IMR-90 (cell line): Measurements from ENCODE around the gene ADSS1. TPM values are rescaled to one million over a fixed set of nuclear protein-coding genes. Genes with fewer than 3 reads are reported as not detected.

Experiments used
- ATAC-seq: fragments of 200-7000 bp; cut with Tn5 transposase; 2 replicates; pipeline ENCODE4 v1.9.1; 2020; ENCODE audit warnings: low read depth, mild to moderate bottlenecking, moderate library complexity
- BruUV-seq: library from RNA; stranded (reverse); fragments of 400-500 nt; replicated peaks from 2 replicates; lab custom pipeline; 2021; lab: Mats Ljungman, UMichigan
- CTCF ChIA-PET: fragments of 300-600 bp; formaldehyde crosslinking; extraction: SDS; loops from one replicate; lab custom pipeline; 2021; ENCODE audit warnings: antibody characterized with exemption; lab: Yijun Ruan, JAX
- POLR2A ChIA-PET: fragments of 300-600 bp; sonication (Branson Sonifier 250); formaldehyde crosslinking; loops from one replicate; lab custom pipeline; 2022; ENCODE audit warnings: antibody characterized with exemption; ENCODE audit not compliant: unreplicated experiment; lab: Charles Lee
- DNase-seq: peaks from one replicate; pipeline ENCODE4 v3.0.0; 2013
- H2AFZ ChIP-seq: replicated peaks from 2 replicates; pipeline ENCODE3; 2013; ENCODE audit warnings: low read length, mild to moderate bottlenecking; ENCODE audit not compliant: poor library complexity
- H2AK5ac ChIP-seq: 2 replicates; pipeline ENCODE4 v1.6.1; 2013; ENCODE audit warnings: low read depth, low read length, inconsistent platforms
- H2AK9ac ChIP-seq: replicated peaks from 2 replicates; pipeline ENCODE3; 2013; ENCODE audit warnings: mild to moderate bottlenecking, low read depth, low read length, moderate library complexity; ENCODE audit not compliant: poor library complexity
- H2BK120ac ChIP-seq: 2 replicates; pipeline ENCODE4 v1.6.1; 2013; ENCODE audit warnings: low read depth, low read length, inconsistent platforms
- H2BK15ac ChIP-seq: 3 replicates; pipeline ENCODE4 v1.6.1; 2013; ENCODE audit warnings: low read depth, low read length, inconsistent platforms
- H2BK20ac ChIP-seq: 2 replicates; pipeline ENCODE4 v1.6.1; 2013; ENCODE audit warnings: low read depth, mild to moderate bottlenecking, inconsistent platforms, low read length, moderate library complexity
- H2BK5ac ChIP-seq: 2 replicates; pipeline ENCODE4 v1.6.1; 2013; ENCODE audit warnings: mild to moderate bottlenecking, low read depth, low read length, inconsistent platforms; ENCODE audit not compliant: poor library complexity, severe bottlenecking
- H3K14ac ChIP-seq: replicated peaks from 2 replicates; pipeline ENCODE4 v1.6.1; 2013; ENCODE audit warnings: low read depth, low read length, inconsistent platforms
- H3K18ac ChIP-seq: 2 replicates; pipeline ENCODE4 v1.6.1; 2013; ENCODE audit warnings: low read depth, low read length, control low read depth
- H3K23ac ChIP-seq: 2 replicates; pipeline ENCODE4 v1.6.1; 2013; ENCODE audit warnings: low read depth, low read length, inconsistent platforms
- H3K27ac ChIP-seq: 2 replicates; pipeline ENCODE4 v1.5.1; 2013; ENCODE audit warnings: mild to moderate bottlenecking, control low read depth, low read length; ENCODE audit not compliant: insufficient read depth
- H3K27me3 ChIP-seq: 2 replicates; pipeline ENCODE4 v1.6.1; 2013; ENCODE audit warnings: low read length; ENCODE audit not compliant: control insufficient read depth, insufficient read depth
- H3K36me3 ChIP-seq: 2 replicates; pipeline ENCODE4 v1.6.1; 2013; ENCODE audit warnings: low read length, mixed read lengths; ENCODE audit not compliant: control insufficient read depth, insufficient read depth
- H3K4ac ChIP-seq: 2 replicates; pipeline ENCODE4 v1.6.1; 2013; ENCODE audit warnings: low read depth, low read length, inconsistent platforms
- H3K4me1 ChIP-seq: 2 replicates; pipeline ENCODE4 v1.6.1; 2013; ENCODE audit warnings: low read length, mixed read lengths; ENCODE audit not compliant: control insufficient read depth, insufficient read depth
- H3K4me2 ChIP-seq: 2 replicates; pipeline ENCODE4 v1.6.1; 2013; ENCODE audit warnings: low read depth, mild to moderate bottlenecking, control low read depth, low read length, moderate library complexity
- H3K4me3 ChIP-seq: 2 replicates; pipeline ENCODE4 v1.5.1; 2013; ENCODE audit warnings: low read depth, mild to moderate bottlenecking, control low read depth, low read length, moderate library complexity; ENCODE audit not compliant: insufficient read depth
- H3K56ac ChIP-seq: 2 replicates; pipeline ENCODE4 v1.6.1; 2013; ENCODE audit warnings: low read length, inconsistent platforms; ENCODE audit not compliant: insufficient read depth; ENCODE audit errors: extremely low read depth
- H3K79me1 ChIP-seq, 2 experiments: 2 replicates each; pipeline ENCODE4 v1.6.1; 2013; ENCODE audit warnings: low read length in 2 of 2, inconsistent platforms in 1 of 2, low read depth in 1 of 2
- H3K9ac ChIP-seq: 2 replicates; pipeline ENCODE4 v1.6.1; 2013; ENCODE audit warnings: low read depth, low read length, control low read depth
- H3K9me1 ChIP-seq: 2 replicates; pipeline ENCODE4 v1.6.1; 2013; ENCODE audit warnings: low read length, inconsistent platforms; ENCODE audit not compliant: insufficient read depth
- H3K9me3 ChIP-seq: 2 replicates; pipeline ENCODE4 v1.6.1; 2013; ENCODE audit warnings: low read length; ENCODE audit not compliant: control insufficient read depth, insufficient read depth
- H4K20me1 ChIP-seq: 2 replicates; pipeline ENCODE4 v1.6.1; 2013; ENCODE audit warnings: low read length, inconsistent platforms; ENCODE audit not compliant: insufficient read depth
- H4K5ac ChIP-seq: 2 replicates; pipeline ENCODE4 v1.6.1; 2013; ENCODE audit warnings: mild to moderate bottlenecking, low read depth, low read length, control low read depth
- H4K8ac ChIP-seq, 2 experiments: 2 replicates each; pipeline ENCODE4 v1.6.1; 2013; ENCODE audit warnings: low read depth in 2 of 2, low read length in 2 of 2, control low read depth in 1 of 2, inconsistent platforms in 1 of 2
- H4K91ac ChIP-seq: 2 replicates; pipeline ENCODE4 v1.6.1; 2013; ENCODE audit warnings: low read depth, low read length, inconsistent platforms; ENCODE audit not compliant: insufficient read depth
- BHLHE40 ChIP-seq: fragments of 150-350 bp; IDR thresholded peaks from 2 replicates; pipeline ENCODE4 v1.6.1; 2016; ENCODE audit warnings: mild to moderate bottlenecking, low read depth, low read length
- CEBPB ChIP-seq: IDR thresholded peaks from 2 replicates; pipeline ENCODE4 v1.6.1; 2012; ENCODE audit warnings: low read depth, low read length, improper control_type of control experiment
- CHD1 ChIP-seq: IDR thresholded peaks from 2 replicates; pipeline ENCODE4 v1.6.1; 2012; ENCODE audit warnings: low read depth, low read length, improper control_type of control experiment
- ELK1 ChIP-seq: fragments of 150-350 bp; IDR thresholded peaks from 2 replicates; pipeline ENCODE4 v1.6.1; 2016; ENCODE audit warnings: low read depth, mild to moderate bottlenecking, low read length, moderate library complexity, borderline replicate concordance
- FOS ChIP-seq: fragments of 150-350 bp; IDR thresholded peaks from 2 replicates; pipeline ENCODE4 v1.6.1; 2016; ENCODE audit warnings: low read depth, low read length
- MAFK ChIP-seq: IDR thresholded peaks from 2 replicates; pipeline ENCODE4 v1.6.1; 2012; ENCODE audit warnings: low read depth, low read length, improper control_type of control experiment
- MXI1 ChIP-seq: IDR thresholded peaks from 2 replicates; pipeline ENCODE4 v1.6.1; 2012; ENCODE audit warnings: low read depth, mild to moderate bottlenecking, low read length, moderate library complexity, borderline replicate concordance
- NFE2L2 ChIP-seq: fragments of 150-350 bp; IDR thresholded peaks from 2 replicates; pipeline ENCODE4 v1.6.1; 2016; ENCODE audit warnings: low read depth, mild to moderate bottlenecking, low read length
- POLR2A ChIP-seq: IDR thresholded peaks from 2 replicates; pipeline ENCODE4 v1.6.1; 2012; ENCODE audit warnings: mild to moderate bottlenecking, low read depth, low read length
- RFX5 ChIP-seq: IDR thresholded peaks from 2 replicates; pipeline ENCODE4 v1.8.0; 2012; ENCODE audit warnings: low read depth, mild to moderate bottlenecking, low read length, moderate library complexity
- WGBS, 2 experiments: methylation state at CpG; one replicate each; pipeline versions ENCODE4 v1.1.5 to v1.1.7; 2013; ENCODE audit warnings: missing lambda C conversion rate in 2 of 2; ENCODE audit not compliant: insufficient read length in 1 of 2; ENCODE audit errors: extremely low coverage in 2 of 2; 5-methylcytosine and 5-hydroxymethylcytosine counted together
- dilution Hi-C: fragments of 300-500 bp; cut with HindIII; formaldehyde crosslinking; loops from one replicate; pipeline ENCODE4 v1.14.3; 2018; ENCODE audit warnings: low sequenced_read_pairs; ENCODE audit not compliant: unreplicated experiment
- in situ Hi-C: fragments of 300-500 bp; cut with MboI; formaldehyde crosslinking; loops from 3 replicates; pipeline ENCODE4 v1.14.3; 2019; ENCODE audit warnings: low sequenced_read_pairs, inconsistent platforms, mixed read lengths
- intact Hi-C: fragments of 100-400 bp; cut with micrococcal nuclease; formaldehyde crosslinking; loops from 2 replicates; pipeline ENCODE4 v1.10.0; 2022
- polyA plus RNA-seq, 3 experiments: library from polyadenylated mRNA; depleted of rRNA; stranded (reverse); fragments of >200 nt; gene quantifications; 2 replicates each; pipeline ENCODE4 v1.2.3, GENCODE V29; 2012; ENCODE audit warnings: low replicate concordance in 1 of 3
- total RNA-seq: library from RNA; depleted of rRNA; stranded (reverse); fragments of >200 nt; gene quantifications from 2 replicates; pipeline ENCODE4 v1.2.3, GENCODE V29; 2012
- TF ChIP-seq, protein P1 (sequence below): conservative IDR thresholded peaks from 2 replicates; pipeline ENCODE4 v1.5.1; 2012; ENCODE audit warnings: mild to moderate bottlenecking, low read depth, low read length, improper control_type of control experiment
- TF ChIP-seq, protein P2 (sequence below): fragments of 150-350 bp; IDR thresholded peaks from 2 replicates; pipeline ENCODE4 v1.6.1; 2017; ENCODE audit warnings: mild to moderate bottlenecking, antibody characterized with exemption, low read length, low read depth

ADSS1 gene
- total and polyA plus RNA-seq, 2 of the 4 experiments (the other 2 are of a cell fraction) = 1.8 to 5.2 TPM

DNA sequence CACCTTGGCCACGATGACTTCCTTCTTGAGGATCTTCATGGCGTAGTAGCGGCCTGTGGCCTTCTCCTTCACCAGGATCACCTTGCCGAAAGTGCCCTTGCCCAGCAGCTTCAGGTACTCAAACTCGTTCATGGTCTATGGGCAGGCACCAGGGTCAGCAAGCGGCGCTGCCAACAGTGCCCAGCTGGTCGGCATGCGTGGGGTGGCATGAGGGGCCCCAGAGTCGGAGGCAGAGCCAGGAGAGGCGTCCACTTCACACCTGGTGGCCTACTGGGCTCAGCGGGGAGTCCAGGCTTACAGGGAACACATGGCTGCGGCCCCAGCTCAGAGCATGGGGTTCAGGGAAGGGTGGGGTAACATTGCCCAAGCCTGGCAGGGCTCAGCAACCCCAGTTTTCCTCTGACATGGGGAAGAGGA, 51.1 kb downstream of the ADSS1 start:
- H3K4me3 ChIP-seq = no peak overlapping the region
- no peak overlapping the region for H2BK20ac ChIP-seq
- no peak overlapping the region for H4K8ac ChIP-seq
- H2BK5ac ChIP-seq = no peak overlapping the region
- H3K79me1 ChIP-seq = peaks cover 8 to 36% of the 10 kb centered on the region in 2 experiments
- no peak for TF ChIP-seq NFE2L2
- no peak for TF ChIP-seq CEBPB
- no peak for TF ChIP-seq MXI1
- no peak for TF ChIP-seq POLR2A
- no peak for TF ChIP-seq ELK1
- TF ChIP-seq, protein P1, sequence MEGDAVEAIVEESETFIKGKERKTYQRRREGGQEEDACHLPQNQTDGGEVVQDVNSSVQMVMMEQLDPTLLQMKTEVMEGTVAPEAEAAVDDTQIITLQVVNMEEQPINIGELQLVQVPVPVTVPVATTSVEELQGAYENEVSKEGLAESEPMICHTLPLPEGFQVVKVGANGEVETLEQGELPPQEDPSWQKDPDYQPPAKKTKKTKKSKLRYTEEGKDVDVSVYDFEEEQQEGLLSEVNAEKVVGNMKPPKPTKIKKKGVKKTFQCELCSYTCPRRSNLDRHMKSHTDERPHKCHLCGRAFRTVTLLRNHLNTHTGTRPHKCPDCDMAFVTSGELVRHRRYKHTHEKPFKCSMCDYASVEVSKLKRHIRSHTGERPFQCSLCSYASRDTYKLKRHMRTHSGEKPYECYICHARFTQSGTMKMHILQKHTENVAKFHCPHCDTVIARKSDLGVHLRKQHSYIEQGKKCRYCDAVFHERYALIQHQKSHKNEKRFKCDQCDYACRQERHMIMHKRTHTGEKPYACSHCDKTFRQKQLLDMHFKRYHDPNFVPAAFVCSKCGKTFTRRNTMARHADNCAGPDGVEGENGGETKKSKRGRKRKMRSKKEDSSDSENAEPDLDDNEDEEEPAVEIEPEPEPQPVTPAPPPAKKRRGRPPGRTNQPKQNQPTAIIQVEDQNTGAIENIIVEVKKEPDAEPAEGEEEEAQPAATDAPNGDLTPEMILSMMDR = no peak
- no peak for TF ChIP-seq BHLHE40
- TF ChIP-seq CHD1 = no peak
- no peak for TF ChIP-seq RFX5
- TF ChIP-seq MAFK = no peak
- no peak for TF ChIP-seq FOS
- TF ChIP-seq, protein P2, sequence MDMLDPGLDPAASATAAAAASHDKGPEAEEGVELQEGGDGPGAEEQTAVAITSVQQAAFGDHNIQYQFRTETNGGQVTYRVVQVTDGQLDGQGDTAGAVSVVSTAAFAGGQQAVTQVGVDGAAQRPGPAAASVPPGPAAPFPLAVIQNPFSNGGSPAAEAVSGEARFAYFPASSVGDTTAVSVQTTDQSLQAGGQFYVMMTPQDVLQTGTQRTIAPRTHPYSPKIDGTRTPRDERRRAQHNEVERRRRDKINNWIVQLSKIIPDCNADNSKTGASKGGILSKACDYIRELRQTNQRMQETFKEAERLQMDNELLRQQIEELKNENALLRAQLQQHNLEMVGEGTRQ = no peak
- dilution Hi-C loops = no loop called here
- H2BK15ac ChIP-seq = no peak overlapping the region
- H2AK5ac ChIP-seq = no peak overlapping the region
- no peak overlapping the region for H3K23ac ChIP-seq
- H3K9ac ChIP-seq = no peak overlapping the region
- H3K9me3 ChIP-seq = no peaks in the 10 kb centered on the region; the same call in 1 of the 2 replicates
- ATAC-seq = no peak
- H4K91ac ChIP-seq = no peak overlapping the region
- H3K9me1 ChIP-seq = no peaks in the 10 kb centered on the region
- no peak overlapping the region for H3K14ac ChIP-seq
- H3K27me3 ChIP-seq = no peaks in the 10 kb centered on the region
- no peak overlapping the region for H3K4ac ChIP-seq
- BruUV-seq = no TSS peak
- in situ Hi-C loops = no loop called here
- H3K27ac ChIP-seq = no peak overlapping the region
- CTCF ChIA-PET = no interaction called here
- DNase-seq = no peak
- POLR2A ChIA-PET = no interaction called here
- peaks cover 41% of the 10 kb centered on the region for H4K20me1 ChIP-seq
- H3K4me1 ChIP-seq = no peaks in the 10 kb centered on the region
- H3K4me2 ChIP-seq = no peak overlapping the region
- no peak overlapping the region for H3K56ac ChIP-seq
- intact Hi-C loops = no loop called here
- H2BK120ac ChIP-seq = no peak overlapping the region
- no peak overlapping the region for H4K5ac ChIP-seq
- no peak overlapping the region for H2AFZ ChIP-seq
- no peak overlapping the region for H3K18ac ChIP-seq
- H3K36me3 ChIP-seq = peaks cover 66% of the 10 kb centered on the region
- 92% methylated on average over 7 of the region's 13 CpGs; no CpG with 5 or more reads in 1 of the 2 experiments for WGBS, 2 experiments
- H2AK9ac ChIP-seq = no peak overlapping the region
